Endothelial cell of umbilical vein (primary cell): ENCODE results near the gene TTLL11. TPM values are rescaled to one million over a fixed set of nuclear protein-coding genes. Genes with fewer than 3 reads are reported as not detected.

Source experiments
- BruUV-seq: library from RNA; stranded (reverse); fragments of 400-500 nt; replicated peaks from 2 replicates; lab custom pipeline; 2021; lab: Mats Ljungman, UMichigan
- CTCF ChIA-PET: fragments of 300-600, 350-600 bp; sonication (Branson Sonifier 250); formaldehyde crosslinking; loops from one replicate; lab custom pipeline; 2021; ENCODE audit warnings: antibody characterized with exemption, inconsistent platforms; lab: Charles Lee
- POLR2A ChIA-PET: fragments of 300-600, 350-600 bp; sonication (Branson Sonifier 250); formaldehyde crosslinking; loops from one replicate; lab custom pipeline; 2021; ENCODE audit warnings: antibody characterized with exemption, inconsistent platforms; lab: Charles Lee
- DNase-seq: peaks from one replicate; pipeline ENCODE4 v3.0.0-alpha.2; 2011; ENCODE audit warnings: low read depth, low spot score
- FAIRE-seq: peaks from 2 replicates; lab custom pipeline; 2011; peaks lifted over from hg19 to GRCh38; lab: Jason Lieb, UNC
- H2AFZ ChIP-seq: 2 replicates; pipeline ENCODE4 v1.6.0; 2012; ENCODE audit warnings: low read depth, low read length, control low read depth, inconsistent platforms
- H3K27ac ChIP-seq: 2 replicates; pipeline ENCODE4 v1.5.1; 2011; ENCODE audit warnings: low read depth, mild to moderate bottlenecking, control low read depth, low read length, moderate library complexity; ENCODE audit not compliant: insufficient read depth
- H3K27me3 ChIP-seq, 2 experiments: 2 replicates each; pipeline versions ENCODE4 v1.6.0 to v1.6.1; 2011; ENCODE audit warnings: low read length in 2 of 2, mixed read lengths in 1 of 2; ENCODE audit not compliant: control insufficient read depth in 2 of 2, insufficient read depth in 2 of 2
- H3K36me3 ChIP-seq, 2 experiments: 2 replicates in 1 of 2; 3 replicates in 1 of 2; pipeline ENCODE4 v1.5.1; 2011; ENCODE audit warnings: low read length in 2 of 2, mild to moderate bottlenecking in 1 of 2, moderate library complexity in 1 of 2; ENCODE audit not compliant: control insufficient read depth in 2 of 2, insufficient read depth in 2 of 2; ENCODE audit errors: extremely low read depth in 1 of 2
- H3K4me1 ChIP-seq: 3 replicates; pipeline ENCODE4 v1.5.1; 2011; ENCODE audit warnings: mild to moderate bottlenecking, low read length; ENCODE audit not compliant: control insufficient read depth, insufficient read depth; ENCODE audit errors: extremely low read depth
- H3K4me2 ChIP-seq: 2 replicates; pipeline ENCODE4 v1.6.1; 2011; ENCODE audit warnings: low read length, control low read depth, mixed read lengths; ENCODE audit not compliant: insufficient read depth
- H3K4me3 ChIP-seq, 3 experiments: fragments of 200-600 bp in 1 of 3; sonication (generic), shearing (Covaris generic) in 1 of 3; replicated peaks in 1 of 3; 2 replicates each; pipeline ENCODE4 v1.5.1; 2011 to 2016; ENCODE audit warnings: control low read depth in 3 of 3, low read length in 3 of 3, mild to moderate bottlenecking in 2 of 3, inconsistent platforms in 1 of 3, low read depth in 1 of 3, moderate library complexity in 1 of 3; ENCODE audit not compliant: insufficient read depth in 1 of 3
- H3K79me2 ChIP-seq: 2 replicates; pipeline ENCODE4 v1.6.0; 2012; ENCODE audit warnings: low read length, inconsistent platforms; ENCODE audit not compliant: control insufficient read depth, insufficient read depth
- H3K9ac ChIP-seq: replicated peaks from 2 replicates; pipeline ENCODE3; 2011; ENCODE audit warnings: low read length, control low read depth; ENCODE audit not compliant: insufficient read depth; ENCODE audit errors: extremely low read depth
- H3K9me1 ChIP-seq: replicated peaks from 3 replicates; pipeline ENCODE4 v1.6.0; 2011; ENCODE audit warnings: mild to moderate bottlenecking, low read length; ENCODE audit not compliant: control insufficient read depth, insufficient read depth; ENCODE audit errors: extremely low read depth
- H3K9me3 ChIP-seq: replicated peaks from 2 replicates; pipeline ENCODE4 v1.5.1; 2012; ENCODE audit warnings: low read length, inconsistent platforms; ENCODE audit not compliant: control insufficient read depth, insufficient read depth
- H4K20me1 ChIP-seq: replicated peaks from 2 replicates; pipeline ENCODE3; 2011; ENCODE audit warnings: mild to moderate bottlenecking, low read length; ENCODE audit not compliant: control insufficient read depth, insufficient read depth; ENCODE audit errors: extremely low read depth
- CTCF ChIP-seq, 2 donors: IDR thresholded peaks; 1 replicate in 1 of 2; 2 replicates in 1 of 2; pipeline ENCODE4 v1.5.1; 2011; ENCODE audit warnings: low read length in 2 of 2, mild to moderate bottlenecking in 2 of 2, moderate library complexity in 2 of 2, control low read depth in 1 of 2, inconsistent platforms in 1 of 2, low read depth in 1 of 2; ENCODE audit not compliant: insufficient read depth in 1 of 2; ENCODE audit errors: extremely low read depth in 1 of 2
- EZH2 ChIP-seq: IDR thresholded peaks from 2 replicates; pipeline ENCODE4 v1.6.1; 2012; ENCODE audit warnings: borderline replicate concordance, low read depth, mild to moderate bottlenecking, moderate library complexity, low read length, inconsistent platforms; ENCODE audit not compliant: severe bottlenecking
- FOS ChIP-seq: IDR thresholded peaks from 2 replicates; pipeline ENCODE4 v1.6.1; 2011; ENCODE audit warnings: mild to moderate bottlenecking, low read length, moderate library complexity, borderline replicate concordance; ENCODE audit not compliant: insufficient read depth
- GATA2 ChIP-seq: IDR thresholded peaks from 2 replicates; pipeline ENCODE4 v1.7.0; 2011; ENCODE audit warnings: low read depth, mild to moderate bottlenecking, moderate library complexity, mixed read lengths, low read length; ENCODE audit not compliant: insufficient read length, insufficient read depth
- JUN ChIP-seq: IDR thresholded peaks from 2 replicates; pipeline ENCODE4 v1.6.1; 2011; ENCODE audit warnings: borderline replicate concordance, low read depth; ENCODE audit not compliant: insufficient read length, insufficient read depth
- MAX ChIP-seq: IDR thresholded peaks from 2 replicates; pipeline ENCODE4 v1.6.1; 2011; ENCODE audit not compliant: insufficient read depth, insufficient read length
- MYC ChIP-seq: IDR thresholded peaks from one replicate; pipeline ENCODE4 v1.6.1; 2011; ENCODE audit warnings: mild to moderate bottlenecking, low read depth, low read length
- POLR2A ChIP-seq: IDR thresholded peaks from 2 replicates; pipeline ENCODE4 v1.6.1; 2012; ENCODE audit warnings: low read depth, mild to moderate bottlenecking, control low read depth, low read length
- POLR2AphosphoS5 ChIP-seq: IDR thresholded peaks from 2 replicates; pipeline ENCODE4 v1.6.1; 2012; ENCODE audit warnings: low read depth, mild to moderate bottlenecking, control low read depth, low read length, moderate library complexity; ENCODE audit not compliant: insufficient read depth
- dilution Hi-C: fragments of 300-500 bp; cut with MboI; formaldehyde crosslinking; loops from one replicate; pipeline ENCODE4 v1.15.0; 2019; ENCODE audit warnings: low sequenced_read_pairs; ENCODE audit not compliant: extremely low pct_ligation_motif_present
- intact Hi-C: fragments of 100-400 bp; cut with micrococcal nuclease; formaldehyde crosslinking; loops from one replicate; pipeline ENCODE4 v1.10.0; 2022
- polyA plus RNA-seq, 4 experiments: library from polyadenylated mRNA; depleted of rRNA in 3 of 4; stranded (reverse) in 3 of 4; unstranded in 1 of 4; fragments of >200 nt; gene quantifications; 2 replicates each; pipeline versions ENCODE4 v1.2.1 to v1.2.3, GENCODE V29; 2011 to 2012; ENCODE audit warnings: missing spikeins in 1 of 4
- total RNA-seq: library from RNA; stranded (reverse); gene quantifications from 2 replicates; pipeline ENCODE4 v1.2.3, GENCODE V29; 2021

The TTLL11 gene
- total and polyA plus RNA-seq, 2 donors (not counting 3 experiments of a cell fraction or from before 2014, with no cell fraction given) = 4.9 to 5.1 TPM

DNA sequence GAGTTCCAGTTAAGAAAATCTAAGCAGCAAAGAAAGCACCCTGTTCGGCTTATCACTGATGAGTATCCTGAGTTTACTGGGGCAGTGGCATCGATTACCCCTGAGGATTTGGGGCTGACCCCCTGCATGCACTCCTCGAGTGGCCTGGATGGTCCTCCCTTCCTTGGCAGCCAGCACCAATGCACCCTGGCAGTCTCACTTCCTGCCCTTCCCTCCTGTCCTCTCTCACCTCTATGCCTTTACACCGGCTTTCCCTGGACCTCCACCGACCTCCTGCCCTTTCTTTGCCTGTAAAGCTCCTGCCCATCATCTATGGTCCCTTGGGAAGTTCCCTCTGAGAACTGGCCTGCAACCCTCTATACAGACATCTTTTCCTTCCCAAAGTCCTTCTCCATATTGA, 97.1 kb downstream of the TTLL11 start:
- H4K20me1 ChIP-seq = no peaks in the 10 kb centered on the region
- no TSS peak for BruUV-seq
- no peak overlapping the region for H3K4me2 ChIP-seq
- DNase-seq (no peak), FAIRE-seq (no peak)
- peaks cover 10% of the 10 kb centered on the region for H3K4me1 ChIP-seq
- no peaks in the 10 kb centered on the region for H3K36me3 ChIP-seq
- CTCF ChIA-PET = interaction anchor here (1.2 to 4.4 kb wide), 6 partner anchors 261 to 450 kb away, joined by 3 to 20 read pairs (median 5); no protein-coding TSS in a partner anchor
- H3K27me3 ChIP-seq = no peaks in the 10 kb centered on the region
- no peak overlapping the region for H3K9ac ChIP-seq
- no peak overlapping the region for H3K27ac ChIP-seq
- TF ChIP-seq EZH2 (no peak), JUN (no peak), POLR2AphosphoS5 (no peak), FOS (no peak), MYC (no peak), GATA2 (no peak)
- POLR2A ChIA-PET = no interaction called here
- H3K9me3 ChIP-seq = no peaks in the 10 kb centered on the region
- no peaks in the 10 kb centered on the region for H3K79me2 ChIP-seq
- dilution Hi-C loops = no loop called here
- intact Hi-C loops = no loop called here
- no peak overlapping the region for H3K4me3 ChIP-seq
- H2AFZ ChIP-seq = no peak overlapping the region
- no peaks in the 10 kb centered on the region for H3K9me1 ChIP-seq

GRCh38 chr9:121992571-121993212, 100.4 kb downstream of the TTLL11 start:
- H3K4me2 ChIP-seq = no peak overlapping the region
- no peak overlapping the region for H3K27ac ChIP-seq
- no peak overlapping the region for H3K9ac ChIP-seq
- FAIRE-seq = peak; percentile 97
- H3K9me1 ChIP-seq = no peaks in the 10 kb centered on the region
- intact Hi-C loops = loop anchor here (1.0 to 2.0 kb wide), 7 partner anchors 131 to 446 kb away; no protein-coding TSS in a partner anchor
- no peaks in the 10 kb centered on the region for H3K79me2 ChIP-seq
- POLR2A ChIA-PET = no interaction called here
- no peaks in the 10 kb centered on the region for H4K20me1 ChIP-seq
- H3K27me3 ChIP-seq = no peaks in the 10 kb centered on the region
- no peaks in the 10 kb centered on the region for H3K36me3 ChIP-seq
- no peaks in the 10 kb centered on the region for H3K9me3 ChIP-seq
- H3K4me1 ChIP-seq = peaks cover 5% of the 10 kb centered on the region
- no peak overlapping the region for H2AFZ ChIP-seq
- peak; percentile 74 for DNase-seq
- no peak overlapping the region for H3K4me3 ChIP-seq
- TF ChIP-seq JUN (no peak), POLR2AphosphoS5 (no peak), POLR2A (no peak), MAX (no peak), GATA2 (no peak), FOS (no peak), EZH2 (no peak), CTCF (IDR thresholded peaks at IDR 0.05; ENCODE audit: extremely low read depth in 1 of 2, insufficient read depth in 1 of 2, low read depth in 1 of 2, low read length in 2 of 2) (peak; percentile 58 to 68), MYC (no peak)
- CTCF ChIA-PET = interaction anchor here (0.6 to 1.7 kb wide), 6 partner anchors 13 to 373 kb away, joined by 3 to 5 read pairs (median 3); no protein-coding TSS in a partner anchor
- BruUV-seq = no TSS peak
- dilution Hi-C loops = no loop called here
